ENCODE measurements around the gene ADD1. TPM values are rescaled to one million over a fixed set of nuclear protein-coding genes. Genes with fewer than 3 reads are reported as not detected.

ADD1 gene
- total and polyA plus RNA-seq, 2 of the 13 experiments (the other 11 are each of a cell fraction or from before 2014, with no cell fraction given): 73.9 to 122 TPM

GRCh38 chr4:2937146-2937857 is 93.7 kb downstream of the ADD1 start (continued):
- TF ChIP-seq ZFP91 (CRISPR knock-in tag; IDR thresholded peaks at IDR 0.05; ENCODE audit: borderline replicate concordance) (peak; percentile 83; the same call in 1 of the 2 replicates), ELF4 (CRISPR knock-in tag; IDR thresholded peaks at IDR 0.05; ENCODE audit: borderline replicate concordance) (no peak), ZSCAN31 (CRISPR knock-in tag; IDR thresholded peaks at IDR 0.05; ENCODE audit: low read depth) (no peak), POLR2A (IDR thresholded peaks at IDR 0.05; ENCODE audit: insufficient read depth in 1 of 2, low read depth in 2 of 2, low read length in 2 of 2) (0 out of 4 replicates have a peak, but pooled peaks of 1 of the 2 experiments have one; percentile 37), ZSCAN12 (CRISPR knock-in tag; IDR thresholded peaks at IDR 0.05) (no peak), MAFK (conservative IDR thresholded peaks at IDR 0.05 in 1 of 2, IDR thresholded peaks at IDR 0.05 in 1 of 2; ENCODE audit: low read length in 2 of 2) (no peak), ZC3H4 (CRISPR knock-in tag; IDR thresholded peaks at IDR 0.05; ENCODE audit: borderline replicate concordance) (no peak; the same call in 1 of the 2 replicates), RXRA (CRISPR knock-in tag; IDR thresholded peaks at IDR 0.05) (peak; percentile 100), ZHX2 (IDR thresholded peaks at IDR 0.05; ENCODE audit: low read depth) (peak; percentile 57; the same call in 1 of the 2 replicates), ZHX2 (CRISPR knock-in tag; IDR thresholded peaks at IDR 0.05; ENCODE audit: borderline replicate concordance) (no peak), RARG (CRISPR knock-in tag; IDR thresholded peaks at IDR 0.05; ENCODE audit: low read depth) (no peak), GABPB1 (CRISPR knock-in tag; IDR thresholded peaks at IDR 0.05) (peak; percentile 63), KLF16 (CRISPR knock-in tag; IDR thresholded peaks at IDR 0.05) (no peak), CEBPB (IDR thresholded peaks at IDR 0.05; ENCODE audit: borderline replicate concordance, low read depth, low read length) (0 out of 2 replicates have a peak, but pooled peaks have one; percentile 42)
- TF ChIP-seq, protein P1, sequence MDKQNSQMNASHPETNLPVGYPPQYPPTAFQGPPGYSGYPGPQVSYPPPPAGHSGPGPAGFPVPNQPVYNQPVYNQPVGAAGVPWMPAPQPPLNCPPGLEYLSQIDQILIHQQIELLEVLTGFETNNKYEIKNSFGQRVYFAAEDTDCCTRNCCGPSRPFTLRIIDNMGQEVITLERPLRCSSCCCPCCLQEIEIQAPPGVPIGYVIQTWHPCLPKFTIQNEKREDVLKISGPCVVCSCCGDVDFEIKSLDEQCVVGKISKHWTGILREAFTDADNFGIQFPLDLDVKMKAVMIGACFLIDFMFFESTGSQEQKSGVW (CRISPR knock-in tag; IDR thresholded peaks at IDR 0.05; ENCODE audit: borderline replicate concordance): 0 out of 2 replicates have a peak, but pooled peaks have one; percentile 9
- TF ChIP-seq, protein P2, sequence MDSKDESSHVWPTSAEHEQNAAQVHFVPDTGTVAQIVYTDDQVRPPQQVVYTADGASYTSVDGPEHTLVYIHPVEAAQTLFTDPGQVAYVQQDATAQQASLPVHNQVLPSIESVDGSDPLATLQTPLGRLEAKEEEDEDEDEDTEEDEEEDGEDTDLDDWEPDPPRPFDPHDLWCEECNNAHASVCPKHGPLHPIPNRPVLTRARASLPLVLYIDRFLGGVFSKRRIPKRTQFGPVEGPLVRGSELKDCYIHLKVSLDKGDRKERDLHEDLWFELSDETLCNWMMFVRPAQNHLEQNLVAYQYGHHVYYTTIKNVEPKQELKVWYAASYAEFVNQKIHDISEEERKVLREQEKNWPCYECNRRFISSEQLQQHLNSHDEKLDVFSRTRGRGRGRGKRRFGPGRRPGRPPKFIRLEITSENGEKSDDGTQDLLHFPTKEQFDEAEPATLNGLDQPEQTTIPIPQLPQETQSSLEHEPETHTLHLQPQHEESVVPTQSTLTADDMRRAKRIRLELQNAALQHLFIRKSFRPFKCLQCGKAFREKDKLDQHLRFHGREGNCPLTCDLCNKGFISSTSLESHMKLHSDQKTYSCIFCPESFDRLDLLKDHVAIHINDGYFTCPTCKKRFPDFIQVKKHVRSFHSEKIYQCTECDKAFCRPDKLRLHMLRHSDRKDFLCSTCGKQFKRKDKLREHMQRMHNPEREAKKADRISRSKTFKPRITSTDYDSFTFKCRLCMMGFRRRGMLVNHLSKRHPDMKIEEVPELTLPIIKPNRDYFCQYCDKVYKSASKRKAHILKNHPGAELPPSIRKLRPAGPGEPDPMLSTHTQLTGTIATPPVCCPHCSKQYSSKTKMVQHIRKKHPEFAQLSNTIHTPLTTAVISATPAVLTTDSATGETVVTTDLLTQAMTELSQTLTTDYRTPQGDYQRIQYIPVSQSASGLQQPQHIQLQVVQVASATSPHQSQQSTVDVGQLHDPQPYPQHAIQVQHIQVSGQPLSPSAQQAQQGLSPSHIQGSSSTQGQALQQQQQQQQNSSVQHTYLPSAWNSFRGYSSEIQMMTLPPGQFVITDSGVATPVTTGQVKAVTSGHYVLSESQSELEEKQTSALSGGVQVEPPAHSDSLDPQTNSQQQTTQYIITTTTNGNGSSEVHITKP (CRISPR knock-in tag; IDR thresholded peaks at IDR 0.05; ENCODE audit: low read depth): peak; percentile 81
